Measurements from ENCODE around the gene MPND. TPM values are rescaled to one million over a fixed set of nuclear protein-coding genes. Genes with fewer than 3 reads are reported as not detected.

The MPND gene
- total RNA-seq, 1 experiment from 2014 or later: 37.0 TPM

DNA sequence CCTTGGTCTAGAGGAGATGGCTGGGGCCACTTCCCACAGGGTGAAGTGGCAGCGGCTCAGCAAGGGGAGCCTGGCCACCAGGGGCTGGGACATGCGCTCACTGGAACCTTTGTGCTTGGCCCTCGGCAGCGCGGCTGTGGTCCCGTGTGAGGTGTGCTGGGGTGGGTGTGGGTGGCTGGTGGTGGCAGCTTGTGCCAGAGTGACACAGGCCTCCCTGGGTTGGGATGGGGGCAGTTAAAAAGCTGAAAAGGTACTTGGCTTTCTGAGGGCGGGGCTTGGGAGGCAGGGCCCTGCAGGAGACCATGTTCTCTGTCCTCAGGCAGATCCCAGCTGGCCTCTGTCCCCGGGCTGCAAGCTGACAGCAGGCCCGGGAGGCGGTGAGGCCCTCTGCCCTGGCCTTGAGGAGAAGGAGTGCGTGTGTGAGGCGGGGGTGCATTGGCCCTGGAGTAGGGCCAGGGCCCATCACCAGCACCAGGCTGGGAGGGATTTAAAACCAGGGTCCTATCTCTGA lies 17.3 kb downstream of the MPND start:
- H3K18ac ChIP-seq (ENCODE audit: insufficient read length, low read depth, low read length): no peak overlapping the region
- H3K4me1 ChIP-seq (ENCODE audit: insufficient read depth, low read length): no peaks in the 10 kb centered on the region; the same call in 1 of the 2 replicates
- Mint-ChIP-seq H3K27ac (peak overlapping the region in 2 of 3 experiments; percentile 55 to 85; a peak in 3 of 7 replicates), H3K36me3 (ENCODE audit: insufficient read depth in 1 of 3, low read depth in 3 of 3) (peaks cover 1 to 40% (median 14%) of the 10 kb centered on the region in 3 experiments; a peak in 5 of 7 replicates), H3K4me1 (peaks cover 7 to 9% of the 10 kb centered on the region in 2 experiments; a peak in 3 of 4 replicates), H3K4me3 (peak overlapping the region in 1 of 2 experiments; percentile 23; a peak in 1 of 5 replicates), H3K9me3 (no peaks in the 10 kb centered on the region; a peak in 1 of 5 replicates), H3K27me3 (ENCODE audit: low read depth) (peaks cover 4% of the 10 kb centered on the region)
- H3K79me2 ChIP-seq (ENCODE audit: insufficient read depth, low read length): no peaks in the 10 kb centered on the region
- H2AK5ac ChIP-seq (ENCODE audit: insufficient read length, low read length): no peak overlapping the region
- H3K9ac ChIP-seq (ENCODE audit: extremely low read depth, insufficient read length, low read length): no peak overlapping the region
- H3T11ph ChIP-seq (ENCODE audit: low read length): no peak overlapping the region
- DNase-seq: peak; percentile 53
- no peak overlapping the region for H4K8ac ChIP-seq (replicated peaks; ENCODE audit: insufficient read length, low read depth, low read length)
- no peak overlapping the region for H2BK120ac ChIP-seq (ENCODE audit: low read depth, low read length, poor library complexity, severe bottlenecking)
- H3K4ac ChIP-seq (ENCODE audit: low read depth, low read length): no peak overlapping the region
- no peaks in the 10 kb centered on the region for H3K9me3 ChIP-seq (ENCODE audit: control insufficient read depth, low read depth, low read length)
- H3K27ac ChIP-seq (ENCODE audit: insufficient read length, low read depth, low read length): no peak overlapping the region
- TF ChIP-seq, protein P1, sequence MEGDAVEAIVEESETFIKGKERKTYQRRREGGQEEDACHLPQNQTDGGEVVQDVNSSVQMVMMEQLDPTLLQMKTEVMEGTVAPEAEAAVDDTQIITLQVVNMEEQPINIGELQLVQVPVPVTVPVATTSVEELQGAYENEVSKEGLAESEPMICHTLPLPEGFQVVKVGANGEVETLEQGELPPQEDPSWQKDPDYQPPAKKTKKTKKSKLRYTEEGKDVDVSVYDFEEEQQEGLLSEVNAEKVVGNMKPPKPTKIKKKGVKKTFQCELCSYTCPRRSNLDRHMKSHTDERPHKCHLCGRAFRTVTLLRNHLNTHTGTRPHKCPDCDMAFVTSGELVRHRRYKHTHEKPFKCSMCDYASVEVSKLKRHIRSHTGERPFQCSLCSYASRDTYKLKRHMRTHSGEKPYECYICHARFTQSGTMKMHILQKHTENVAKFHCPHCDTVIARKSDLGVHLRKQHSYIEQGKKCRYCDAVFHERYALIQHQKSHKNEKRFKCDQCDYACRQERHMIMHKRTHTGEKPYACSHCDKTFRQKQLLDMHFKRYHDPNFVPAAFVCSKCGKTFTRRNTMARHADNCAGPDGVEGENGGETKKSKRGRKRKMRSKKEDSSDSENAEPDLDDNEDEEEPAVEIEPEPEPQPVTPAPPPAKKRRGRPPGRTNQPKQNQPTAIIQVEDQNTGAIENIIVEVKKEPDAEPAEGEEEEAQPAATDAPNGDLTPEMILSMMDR (conservative IDR thresholded peaks at IDR 0.05): peak; percentile 13; the same call in 1 of the 3 replicates
- no peak overlapping the region for H3K56ac ChIP-seq (ENCODE audit: insufficient read length, low read depth, low read length)
- H4K5ac ChIP-seq (ENCODE audit: insufficient read length, low read depth, low read length): no peak overlapping the region
- H2BK20ac ChIP-seq (ENCODE audit: low read depth, low read length, poor library complexity, severe bottlenecking): no peak overlapping the region
- H4K91ac ChIP-seq (ENCODE audit: insufficient read length, low read depth, low read length): no peak overlapping the region
- no peak overlapping the region for H2BK15ac ChIP-seq (ENCODE audit: low read depth, low read length)
- no peak overlapping the region for H2AFZ ChIP-seq (ENCODE audit: low read length)
- H2BK5ac ChIP-seq (ENCODE audit: insufficient read length, low read length): no peak overlapping the region
- WGBS (ENCODE audit: extremely low coverage, insufficient read length, low lambda C conversion rate): no CpG with 5 or more reads among the region's 12 CpGs
- H3K23me2 ChIP-seq (ENCODE audit: insufficient read length, low read depth, low read length, poor library complexity, severe bottlenecking): no peaks in the 10 kb centered on the region
- H3K79me1 ChIP-seq (ENCODE audit: insufficient read depth, low read depth, low read length, poor library complexity, severe bottlenecking): no peaks in the 10 kb centered on the region
- H3K14ac ChIP-seq (ENCODE audit: insufficient read depth, low read length): no peak overlapping the region; the same call in 1 of the 2 replicates
- no peak overlapping the region for H3K23ac ChIP-seq (ENCODE audit: insufficient read length, low read depth, low read length)
- no peak overlapping the region for H3K4me2 ChIP-seq (ENCODE audit: insufficient read depth, insufficient read length, low read length)
- H4K20me1 ChIP-seq (ENCODE audit: control insufficient read depth, insufficient read depth, insufficient read length): no peaks in the 10 kb centered on the region
- H3K27me3 ChIP-seq (ENCODE audit: insufficient read depth, low read length): no peaks in the 10 kb centered on the region
- no peak overlapping the region for H2BK12ac ChIP-seq (ENCODE audit: insufficient read length, low read depth, low read length)

All from H9 (cell line).